GM12801 (cell line): Measurements from ENCODE around the gene HSF2BP.
A peak's percentile ranks its signal among the peaks of the same experiment; 100 is the strongest.

Experiments
- TF ChIP-seq, protein P1 (sequence below): IDR thresholded peaks from one replicate; pipeline ENCODE4 v1.5.1; 2011; ENCODE audit warnings: control low read depth; ENCODE audit not compliant: insufficient read length; ENCODE audit errors: extremely low read depth

Gene HSF2BP

DNA sequence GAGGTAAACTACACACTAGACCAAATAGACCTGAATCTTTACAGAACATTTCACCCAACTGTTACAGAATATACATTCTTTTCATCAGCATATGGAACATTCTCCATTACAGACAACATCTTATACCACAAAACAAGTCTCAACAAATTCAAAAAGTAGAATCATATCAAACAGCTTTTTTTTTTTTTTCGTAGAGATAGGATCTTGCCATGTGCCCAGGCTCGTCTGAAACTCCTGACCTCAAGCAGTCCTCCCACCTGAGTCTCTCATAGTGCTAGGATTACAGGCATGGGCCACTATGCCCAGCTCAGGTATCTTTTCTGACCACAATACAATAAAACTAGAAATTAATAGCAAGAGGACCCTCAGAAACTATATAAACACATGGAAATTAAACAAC, 36.5 kb downstream of the HSF2BP start:
- TF ChIP-seq, protein P1, sequence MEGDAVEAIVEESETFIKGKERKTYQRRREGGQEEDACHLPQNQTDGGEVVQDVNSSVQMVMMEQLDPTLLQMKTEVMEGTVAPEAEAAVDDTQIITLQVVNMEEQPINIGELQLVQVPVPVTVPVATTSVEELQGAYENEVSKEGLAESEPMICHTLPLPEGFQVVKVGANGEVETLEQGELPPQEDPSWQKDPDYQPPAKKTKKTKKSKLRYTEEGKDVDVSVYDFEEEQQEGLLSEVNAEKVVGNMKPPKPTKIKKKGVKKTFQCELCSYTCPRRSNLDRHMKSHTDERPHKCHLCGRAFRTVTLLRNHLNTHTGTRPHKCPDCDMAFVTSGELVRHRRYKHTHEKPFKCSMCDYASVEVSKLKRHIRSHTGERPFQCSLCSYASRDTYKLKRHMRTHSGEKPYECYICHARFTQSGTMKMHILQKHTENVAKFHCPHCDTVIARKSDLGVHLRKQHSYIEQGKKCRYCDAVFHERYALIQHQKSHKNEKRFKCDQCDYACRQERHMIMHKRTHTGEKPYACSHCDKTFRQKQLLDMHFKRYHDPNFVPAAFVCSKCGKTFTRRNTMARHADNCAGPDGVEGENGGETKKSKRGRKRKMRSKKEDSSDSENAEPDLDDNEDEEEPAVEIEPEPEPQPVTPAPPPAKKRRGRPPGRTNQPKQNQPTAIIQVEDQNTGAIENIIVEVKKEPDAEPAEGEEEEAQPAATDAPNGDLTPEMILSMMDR: no peak

- TF ChIP-seq, protein P1: no peak
Observed at GRCh38 chr21:43619856-43620255, 39.4 kb downstream of the HSF2BP start.

DNA sequence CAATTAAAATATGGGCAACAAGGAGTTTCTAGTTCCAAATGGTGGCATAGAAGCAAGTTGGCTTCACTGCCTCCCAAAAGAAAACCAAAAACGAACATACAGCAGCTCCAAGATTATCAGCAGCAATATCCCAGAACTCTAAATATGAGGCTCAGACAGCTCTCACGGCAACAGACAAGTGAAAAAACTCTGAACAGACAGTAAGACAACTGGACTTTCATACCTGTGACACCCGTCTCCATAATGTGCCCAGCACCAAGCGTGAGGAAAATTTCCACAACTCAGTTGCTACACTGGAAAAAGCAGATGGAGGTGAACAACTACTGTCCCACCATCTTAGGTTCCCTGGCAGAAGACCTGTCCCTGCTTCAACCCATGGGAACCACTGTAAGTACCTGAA, 39.9 kb downstream of the HSF2BP start:
- TF ChIP-seq, protein P1: no peak

DNA sequence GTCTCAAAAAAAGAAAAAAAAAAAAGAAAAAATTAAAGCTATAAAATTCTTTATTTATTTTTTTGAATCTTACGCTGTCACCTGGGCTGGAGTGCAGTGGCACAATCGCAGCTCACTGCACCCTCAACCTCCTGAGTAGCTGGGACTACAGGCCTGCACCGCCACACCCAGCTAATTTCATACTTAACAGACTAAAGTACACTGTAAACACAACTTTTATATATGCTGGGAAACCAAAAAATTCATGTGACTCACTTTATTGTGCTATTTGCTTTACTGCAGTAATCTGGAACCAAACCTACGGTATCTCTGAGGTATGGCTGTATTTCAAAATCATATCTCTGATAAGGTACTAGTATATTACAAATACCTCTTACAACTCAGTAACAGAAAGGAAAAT, 40.3 kb downstream of the HSF2BP start:
- TF ChIP-seq, protein P1: no peak

DNA sequence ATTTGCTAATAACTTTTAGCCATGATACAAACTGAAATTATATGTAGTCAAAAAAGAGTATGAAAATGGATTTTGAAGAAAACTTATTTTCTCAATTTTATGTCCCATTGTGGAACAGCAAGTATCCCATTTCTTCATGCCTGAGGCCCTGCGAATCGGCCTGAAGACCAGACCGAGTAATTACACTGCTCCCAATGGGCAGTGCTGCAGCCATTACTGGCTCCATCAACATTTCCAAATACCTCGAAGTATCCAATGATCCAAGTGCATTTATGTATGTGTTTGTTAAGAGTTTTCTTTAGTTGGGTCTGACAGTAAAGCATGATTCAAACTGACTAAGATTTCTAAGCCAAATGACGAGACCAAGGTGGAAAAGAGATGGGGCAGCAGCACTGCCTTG, 44.4 kb downstream of the HSF2BP start:
- TF ChIP-seq, protein P1: no peak

DNA sequence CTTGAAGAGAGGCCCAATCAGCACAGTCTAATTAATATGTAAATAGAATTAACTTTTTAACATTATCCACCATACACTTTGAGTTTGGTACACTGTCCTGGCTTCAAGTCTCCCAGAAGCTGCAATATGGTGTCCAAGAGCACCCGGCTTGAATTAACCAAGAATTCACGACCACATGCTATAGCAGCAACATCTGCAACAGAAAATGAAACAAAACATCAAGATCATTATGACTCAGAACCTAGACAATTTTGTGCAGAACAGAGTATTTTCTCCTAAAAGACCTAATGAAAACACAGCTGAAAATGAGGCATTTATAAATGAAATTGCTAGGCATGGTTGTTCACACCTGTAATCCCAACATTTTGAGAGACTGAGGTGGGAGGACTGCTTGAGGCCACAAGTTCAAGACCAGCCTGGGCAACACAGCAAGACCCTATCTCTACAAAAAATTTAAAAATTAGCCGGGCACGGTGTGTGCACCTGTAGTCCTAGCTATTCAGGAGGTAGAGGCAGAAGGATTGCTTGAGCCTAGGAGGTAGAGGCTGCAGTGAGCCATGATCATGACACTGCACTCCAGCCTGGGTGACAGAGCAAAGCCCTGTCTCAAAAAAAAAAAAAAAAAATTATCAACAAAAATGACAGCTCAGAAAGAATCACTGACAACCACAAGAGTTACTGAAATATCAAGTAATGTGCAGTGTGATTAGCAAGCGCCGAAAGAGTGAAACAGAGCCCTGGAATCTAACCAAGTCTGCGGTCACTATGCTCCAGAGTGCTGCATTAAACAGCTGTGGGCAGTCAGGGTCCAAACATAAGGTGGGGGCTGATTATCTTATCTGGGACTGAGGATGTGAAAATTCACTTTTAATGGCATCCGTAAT, 45.3 kb downstream of the HSF2BP start:
- TF ChIP-seq, protein P1: no peak

- TF ChIP-seq, protein P1: peak; percentile 27
Observed at GRCh38 chr21:43611598-43612369, 47.5 kb downstream of the HSF2BP start.
